Amniotic epithelial cell (primary cell): ENCODE measurements around the gene MC1R.
"Not testable (repeated sequence)": the region's sequence is repeated elsewhere in the genome, so short reads cannot be mapped to it uniquely, and the experiment has no call there.

Experiments
- DNase-seq: peaks from one replicate; pipeline ENCODE4 v3.0.0-alpha.2; 2010; ENCODE audit warnings: low read depth

MC1R gene

DNA sequence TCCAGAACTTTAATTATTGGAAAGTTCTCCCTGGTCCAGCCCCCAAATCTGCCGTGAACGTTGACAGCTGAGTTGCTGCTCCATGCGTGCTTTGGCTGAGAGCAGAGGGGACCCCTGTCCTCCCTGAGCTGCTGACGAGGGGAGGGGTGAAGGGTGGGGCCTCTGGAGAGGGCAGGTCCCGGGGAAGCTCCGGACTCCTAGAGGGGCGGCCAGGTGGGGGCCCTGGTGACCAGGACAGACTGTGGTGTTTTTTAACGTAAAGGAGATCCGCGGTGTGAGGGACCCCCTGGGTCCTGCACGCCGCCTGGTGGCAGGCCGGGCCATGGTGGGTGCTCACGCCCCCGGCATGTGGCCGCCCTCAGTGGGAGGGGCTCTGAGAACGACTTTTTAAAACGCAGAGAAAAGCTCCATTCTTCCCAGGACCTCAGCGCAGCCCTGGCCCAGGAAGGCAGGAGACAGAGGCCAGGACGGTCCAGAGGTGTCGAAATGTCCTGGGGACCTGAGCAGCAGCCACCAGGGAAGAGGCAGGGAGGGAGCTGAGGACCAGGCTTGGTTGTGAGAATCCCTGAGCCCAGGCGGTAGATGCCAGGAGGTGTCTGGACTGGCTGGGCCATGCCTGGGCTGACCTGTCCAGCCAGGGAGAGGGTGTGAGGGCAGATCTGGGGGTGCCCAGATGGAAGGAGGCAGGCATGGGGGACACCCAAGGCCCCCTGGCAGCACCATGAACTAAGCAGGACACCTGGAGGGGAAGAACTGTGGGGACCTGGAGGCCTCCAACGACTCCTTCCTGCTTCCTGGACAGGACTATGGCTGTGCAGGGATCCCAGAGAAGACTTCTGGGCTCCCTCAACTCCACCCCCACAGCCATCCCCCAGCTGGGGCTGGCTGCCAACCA lies at the start of gene MC1R:
Gene MC1R (plus strand): TSS at position 410 of the 895 bp plus-strand sequence. CDS start 397 bp downstream, at position 807.
- DNase-seq = peak; percentile 13

DNA sequence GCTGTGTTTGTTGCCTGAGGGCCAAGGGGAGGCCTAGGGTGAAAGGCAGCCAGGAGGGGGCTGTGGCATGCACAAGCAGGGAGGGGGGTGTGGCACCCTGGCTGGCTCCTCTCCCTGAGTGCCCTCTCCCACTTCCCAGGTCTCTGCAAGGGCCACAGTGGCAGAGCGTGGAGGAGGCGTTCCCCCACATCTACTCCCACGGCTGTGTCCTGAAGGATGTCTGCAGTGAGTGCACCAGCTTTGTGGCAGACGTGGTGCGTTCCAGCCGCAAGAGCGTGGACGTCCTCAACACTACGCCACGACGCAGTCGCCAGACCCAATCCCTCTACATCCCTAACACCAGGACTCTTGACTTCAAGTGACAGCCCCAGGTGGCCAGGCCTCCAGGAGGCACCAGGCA lies 48.8 kb upstream of the MC1R start:
- no peak for DNase-seq

DNA sequence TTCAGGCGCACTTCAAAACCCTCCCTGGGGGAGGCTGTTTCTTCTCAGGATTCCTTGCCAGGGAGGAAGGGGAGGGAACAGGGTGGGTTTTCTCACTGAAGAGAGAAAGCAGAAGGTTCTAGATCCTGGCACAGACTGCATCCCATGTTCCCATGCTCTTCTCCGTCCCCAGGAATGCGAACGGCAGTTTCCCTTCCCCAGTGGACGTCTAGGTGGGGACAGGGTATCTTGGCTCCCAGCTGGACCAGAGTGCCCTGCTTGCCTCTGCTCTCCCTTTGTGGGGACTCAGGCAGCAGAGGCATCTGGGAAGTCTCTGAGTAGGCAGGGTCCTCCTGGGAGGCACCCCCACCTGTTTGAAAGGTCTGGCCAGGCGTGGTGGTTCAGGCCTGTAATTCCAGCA lies 48.2 kb upstream of the MC1R start:
- no peak for DNase-seq

DNA sequence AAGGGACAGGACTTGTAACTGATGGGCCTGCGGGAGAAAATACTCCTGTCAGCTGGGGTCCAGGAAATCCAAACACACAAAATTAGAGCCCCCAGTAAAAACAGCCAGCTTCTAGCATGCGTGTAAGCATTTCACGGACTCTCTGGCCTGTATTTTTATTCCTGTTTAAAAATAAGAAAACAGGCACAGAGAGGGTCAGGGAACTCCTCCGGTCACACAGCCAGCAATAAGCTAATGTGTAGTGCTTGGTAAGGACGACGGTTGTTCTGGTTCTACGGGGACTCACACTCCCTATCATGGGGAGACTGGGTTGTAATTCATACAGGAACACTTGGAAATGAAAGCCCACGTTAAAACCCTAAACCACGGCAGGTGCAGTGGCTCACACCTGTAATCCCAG lies 46.8 kb upstream of the MC1R start:
- no peak for DNase-seq

DNA sequence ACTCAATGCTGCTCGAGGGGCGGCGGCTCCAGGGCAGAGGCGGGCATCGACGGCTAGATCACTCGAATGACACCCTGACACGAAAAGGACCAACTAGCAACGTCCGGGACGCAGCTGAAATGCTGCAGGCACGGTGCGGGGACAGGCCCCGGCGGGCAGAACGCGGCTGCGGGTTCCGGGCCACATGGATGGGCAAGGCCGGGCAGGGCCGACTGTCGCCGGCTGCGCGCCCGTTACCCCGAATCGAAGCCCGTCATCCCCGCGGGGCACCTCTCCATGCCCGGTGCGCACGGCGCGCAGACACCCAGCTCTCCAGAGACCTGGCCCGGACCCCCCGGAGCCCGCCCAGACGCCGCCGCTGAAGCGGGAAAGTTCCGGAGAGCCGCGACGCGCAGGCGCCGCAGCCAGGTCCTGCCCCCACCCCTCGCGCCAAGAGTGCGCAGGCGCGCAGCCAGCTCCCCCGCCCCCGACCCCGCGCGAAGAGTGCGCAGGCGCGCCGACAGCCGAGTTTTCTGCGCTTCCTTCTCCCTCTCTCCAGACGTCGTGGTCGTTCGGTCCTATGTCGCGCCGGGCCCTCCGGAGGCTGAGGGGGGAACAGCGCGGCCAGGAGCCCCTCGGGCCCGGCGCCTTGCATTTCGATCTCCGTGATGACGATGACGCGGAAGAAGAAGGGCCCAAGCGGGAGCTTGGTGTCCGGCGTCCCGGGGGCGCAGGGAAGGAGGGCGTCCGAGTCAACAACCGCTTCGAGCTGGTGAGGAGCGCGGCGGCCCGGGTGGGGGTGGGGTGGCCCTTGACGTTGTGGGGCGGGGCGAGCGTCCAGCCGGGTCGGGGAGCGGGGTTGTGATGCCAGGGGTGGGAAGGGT lies 45.3 kb upstream of the MC1R start, which contains the start of gene TCF25:
Gene TCF25 (plus strand): TSS at position 484 of the 863 bp plus-strand sequence. CDS start 76 bp downstream, at position 560.
- peak; percentile 51 for DNase-seq

DNA sequence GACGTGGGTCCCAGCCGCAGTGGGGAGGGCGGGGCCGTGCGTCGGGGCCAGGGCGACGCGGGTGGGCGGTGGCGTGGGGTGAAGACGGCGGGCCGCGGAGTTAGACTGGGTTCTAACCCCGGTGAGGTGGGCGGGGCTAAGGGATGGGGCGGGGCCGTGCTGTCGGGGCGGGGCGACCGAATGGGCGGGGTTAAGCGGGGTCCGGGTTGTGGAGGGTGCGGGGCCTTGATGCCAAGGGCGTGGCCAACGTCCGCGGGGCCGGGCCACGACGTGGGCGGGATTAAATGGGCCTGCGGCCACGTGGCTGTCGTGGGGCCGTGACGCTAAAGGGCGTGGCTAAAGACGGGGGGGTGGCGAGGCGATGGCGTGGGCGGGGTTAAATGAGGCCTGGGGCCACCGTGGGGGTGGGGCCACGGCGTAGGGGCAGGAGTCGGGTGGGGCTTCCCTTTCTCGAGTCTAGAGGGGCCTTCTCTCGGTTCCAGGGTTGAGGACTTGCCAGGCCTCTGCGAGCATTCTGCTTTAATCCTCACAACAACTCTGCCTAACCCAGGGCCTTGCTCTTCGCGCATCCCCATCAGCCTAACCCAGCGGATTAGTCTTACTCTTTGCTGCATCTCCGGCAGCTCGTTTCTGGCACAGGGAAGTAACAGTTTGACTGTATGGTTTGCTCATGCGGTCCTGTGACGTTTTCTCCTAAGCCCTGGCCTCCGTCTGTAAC lies 44.5 kb upstream of the MC1R start:
- DNase-seq = peak; percentile 88

DNA sequence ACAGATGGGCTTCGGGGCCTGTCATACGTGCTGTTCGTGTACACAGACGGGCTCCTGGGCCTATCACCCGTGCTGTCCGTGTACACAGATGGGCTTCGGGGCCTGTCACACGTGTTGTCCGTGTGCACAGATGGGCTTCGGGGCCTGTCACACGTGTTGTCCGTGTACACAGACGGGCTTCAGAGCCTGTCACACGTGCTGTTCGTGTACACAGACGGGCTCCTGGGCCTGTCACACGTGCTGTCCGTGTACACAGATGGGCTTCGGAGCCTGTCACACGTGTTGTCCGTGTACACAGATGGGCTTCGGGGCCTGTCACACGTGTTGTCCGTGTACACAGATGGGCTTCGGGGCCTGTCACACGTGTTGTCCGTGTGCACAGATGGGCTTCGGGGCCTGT lies 39.5 kb upstream of the MC1R start:
- not testable (repeated sequence) for DNase-seq

DNA sequence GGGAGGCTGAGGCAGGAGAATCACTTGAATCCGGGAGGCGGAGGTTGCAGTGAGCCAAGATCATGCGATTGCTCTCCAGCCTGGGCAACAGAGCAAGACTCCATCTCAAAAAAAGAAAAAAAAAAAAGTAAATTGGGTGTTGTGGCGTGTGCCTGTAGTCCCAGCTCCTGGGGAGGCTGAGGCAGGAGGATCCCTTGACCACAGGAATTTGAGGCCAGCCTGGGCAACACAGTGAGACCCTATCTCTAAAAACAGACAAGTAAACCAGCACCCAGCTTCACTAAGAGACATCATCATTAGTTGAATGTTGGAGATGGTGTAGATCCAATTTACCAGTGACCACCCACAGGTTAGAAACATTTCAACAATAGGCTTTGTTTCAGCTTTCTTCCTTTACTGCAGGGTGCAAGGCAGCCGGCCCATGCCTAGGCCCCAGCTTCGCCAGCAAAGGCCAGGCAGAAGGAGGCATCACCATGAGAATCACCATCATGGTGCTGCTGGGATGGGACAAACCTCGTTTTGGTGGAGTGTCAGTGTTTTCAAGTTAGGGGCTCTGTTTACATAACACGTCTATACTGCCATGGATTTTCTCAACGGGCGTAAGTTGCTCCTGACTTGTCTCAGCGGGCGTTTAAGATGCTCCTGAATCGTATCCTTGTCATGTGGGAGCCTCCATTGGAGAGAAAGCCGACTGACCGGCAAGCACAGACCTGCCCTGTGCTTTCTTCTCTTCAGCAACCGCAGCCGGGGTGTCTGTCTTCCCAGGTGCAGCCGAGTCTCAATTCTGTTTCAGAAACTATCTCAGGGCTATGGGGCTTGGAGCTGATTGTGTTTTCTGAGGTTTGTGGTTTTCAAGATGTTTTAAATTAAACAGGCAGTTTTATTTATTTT lies 37.9 kb upstream of the MC1R start:
- DNase-seq = no peak

DNA sequence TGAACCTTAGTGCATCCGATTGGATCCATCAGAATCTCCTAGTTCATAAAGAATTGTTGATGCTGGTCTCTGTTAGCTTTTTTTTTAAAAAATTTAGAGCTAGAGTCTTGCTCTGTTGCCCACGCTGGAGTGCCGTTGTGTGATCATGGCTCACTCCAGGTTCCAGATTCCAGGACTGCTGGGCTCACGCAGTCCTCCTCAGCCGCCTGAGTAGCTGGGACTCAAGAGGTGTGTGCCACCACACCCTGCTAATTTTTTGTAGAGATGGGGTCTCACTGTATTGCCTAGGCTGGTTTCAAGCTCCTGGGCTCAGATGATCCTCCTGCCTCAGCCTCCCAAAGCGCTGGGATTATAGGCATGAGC lies 37.3 kb upstream of the MC1R start:
- DNase-seq = no peak

DNA sequence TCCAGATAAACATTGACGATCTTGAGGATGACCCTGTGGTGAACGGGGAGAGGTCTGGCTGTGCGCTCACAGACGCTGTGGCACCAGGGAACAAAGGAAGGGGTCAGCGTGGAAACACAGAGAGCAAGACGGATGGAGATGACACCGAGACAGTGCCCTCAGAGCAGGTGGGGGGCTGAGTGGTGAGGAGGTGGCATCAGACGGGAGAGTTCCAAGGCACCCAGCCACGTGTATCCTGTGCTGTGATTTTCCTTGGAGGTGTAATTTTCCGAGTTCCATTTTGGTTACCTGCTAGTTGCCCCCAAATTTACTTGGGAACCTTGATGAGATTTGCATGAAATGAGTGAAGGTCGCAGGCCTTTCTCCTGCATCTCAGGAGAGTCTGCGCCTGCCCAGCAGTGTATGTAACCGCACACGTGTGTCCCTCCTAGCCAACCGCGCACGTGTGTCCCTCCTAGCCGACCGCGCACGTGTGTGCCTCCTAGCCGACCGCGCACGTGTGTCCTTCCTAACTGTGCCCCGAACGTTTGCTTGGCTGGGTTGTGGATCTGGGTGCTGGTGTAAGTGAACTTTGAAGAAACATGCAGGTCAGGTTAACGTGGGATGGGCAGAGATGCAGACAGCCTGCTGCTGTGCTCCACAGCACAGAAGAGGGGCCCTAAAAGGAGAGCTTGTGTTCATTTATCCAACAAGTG lies 35.2 kb upstream of the MC1R start:
- no peak for DNase-seq

DNA sequence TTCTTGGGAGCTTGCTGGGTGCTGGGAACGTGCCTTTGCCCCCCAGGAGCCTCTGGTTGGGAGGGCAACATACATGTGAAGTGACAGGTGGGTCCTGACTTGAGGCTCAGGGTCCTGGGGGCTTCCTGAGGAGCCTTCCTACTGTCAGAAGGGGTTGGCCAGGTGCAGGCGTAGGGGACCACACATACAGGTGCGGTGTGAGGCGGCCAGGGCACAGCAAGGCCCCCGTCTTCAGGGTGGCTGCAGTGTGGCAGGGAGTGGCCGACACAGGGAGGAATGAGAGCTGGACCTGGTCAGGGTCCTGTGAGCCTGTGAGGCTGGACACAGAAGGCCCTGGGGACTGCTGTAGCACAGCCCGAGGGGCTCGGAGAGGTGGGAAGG lies 34.6 kb upstream of the MC1R start:
- DNase-seq = no peak

DNA sequence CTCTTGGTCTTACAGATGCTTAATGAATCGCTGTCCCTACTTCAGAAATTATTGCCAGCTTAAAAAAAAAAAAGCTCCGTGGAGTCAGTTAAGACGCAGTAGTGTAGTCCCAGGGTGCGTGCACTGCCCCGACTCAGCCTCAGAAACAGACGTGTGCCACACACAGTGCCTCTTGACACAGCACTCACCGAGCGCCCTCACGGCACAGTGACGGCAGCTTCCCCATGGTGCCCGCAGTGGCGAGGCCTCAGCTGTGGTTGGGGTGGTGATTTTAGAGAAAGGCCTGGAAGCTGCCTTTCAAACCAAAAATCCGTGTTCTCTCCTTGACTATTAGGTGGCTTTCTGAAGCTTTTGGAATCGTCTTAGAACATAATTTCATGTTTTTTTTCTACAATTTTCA lies 31.4 kb upstream of the MC1R start:
- DNase-seq = no peak

DNA sequence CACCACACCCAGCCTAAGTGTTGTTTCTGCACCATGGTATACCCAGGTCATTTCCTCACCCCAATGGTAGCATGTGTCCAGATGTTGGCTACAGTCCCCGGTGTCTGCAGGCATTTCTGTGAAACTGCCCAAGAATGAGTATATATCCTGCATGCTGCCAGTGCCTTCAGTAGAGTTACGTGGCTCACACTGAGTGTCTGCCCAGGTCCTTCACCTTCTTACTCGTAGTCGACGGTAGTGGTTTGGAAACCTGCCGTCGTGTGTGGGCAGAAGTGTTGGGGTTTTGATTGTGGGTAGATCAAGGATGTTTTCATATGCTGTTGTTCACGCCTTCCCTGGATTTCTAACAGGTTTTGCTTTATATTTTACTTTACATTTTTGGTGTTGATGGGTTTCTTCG lies 28.5 kb upstream of the MC1R start:
- DNase-seq = no peak

DNA sequence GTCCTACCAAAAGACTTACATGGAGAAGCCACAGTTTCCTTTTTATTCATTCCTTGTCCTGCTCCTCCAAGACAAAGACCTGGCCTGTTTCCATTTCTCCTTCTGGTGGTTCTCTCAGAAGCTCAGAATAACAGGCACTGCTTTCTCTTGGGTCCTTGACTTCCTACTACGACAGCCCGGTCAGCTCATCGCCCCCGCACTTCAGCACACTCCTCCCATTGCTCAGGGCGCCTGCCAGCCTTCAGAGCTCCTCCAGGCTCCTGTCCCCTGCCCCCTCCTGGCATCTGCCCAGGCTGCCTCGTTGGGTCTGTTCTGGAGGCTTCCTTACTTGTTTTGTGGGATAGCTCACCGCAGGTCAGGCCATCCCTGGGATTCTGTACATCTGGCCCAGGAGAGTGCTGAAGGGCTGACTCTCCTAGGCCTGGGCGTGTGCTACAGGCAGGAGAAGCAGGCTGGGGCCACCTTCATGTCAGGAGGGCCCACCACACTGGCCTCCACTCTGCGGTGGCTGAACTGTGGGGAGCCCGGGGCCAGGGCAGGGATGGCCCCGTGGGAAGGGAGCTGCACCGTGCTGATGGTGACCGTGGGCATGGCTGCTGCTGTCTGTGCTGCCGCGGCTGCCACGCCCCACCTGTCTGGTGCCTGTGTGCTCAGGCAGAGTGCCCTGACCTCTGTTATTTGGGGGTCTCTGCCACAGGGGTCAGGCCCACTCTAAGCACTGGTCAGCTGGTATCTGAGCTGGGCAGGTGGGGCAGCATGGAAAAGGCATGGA lies 27.6 kb upstream of the MC1R start:
- DNase-seq = no peak

DNA sequence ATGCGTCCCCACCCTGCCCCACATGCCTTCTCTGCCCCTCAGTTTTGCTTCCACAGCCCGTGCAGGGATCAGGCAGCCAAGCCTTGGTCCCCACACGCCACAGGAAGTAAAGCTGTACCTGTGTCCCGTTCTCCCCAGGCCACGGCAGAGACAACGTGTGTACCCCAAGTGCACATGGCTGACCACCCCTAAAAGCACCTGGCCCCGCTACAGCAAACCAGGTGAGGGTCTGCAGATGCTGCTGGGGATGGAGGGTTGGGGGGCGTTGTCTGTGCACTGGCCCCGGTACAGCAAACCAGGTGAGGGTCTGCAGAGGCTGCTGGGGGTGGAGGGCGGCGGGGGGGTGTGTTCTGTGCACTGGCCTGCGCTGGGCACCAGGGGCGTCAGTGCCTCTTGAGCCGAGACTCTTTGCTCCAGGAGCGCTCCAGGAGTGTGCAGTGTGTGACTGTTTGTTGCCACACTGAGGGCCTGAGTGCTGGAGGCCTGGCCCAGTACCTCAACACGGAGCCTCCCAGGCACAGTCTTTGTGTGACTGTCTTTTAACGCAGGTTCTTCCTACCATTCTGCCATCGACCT lies 26.5 kb upstream of the MC1R start:
- no peak for DNase-seq

DNA sequence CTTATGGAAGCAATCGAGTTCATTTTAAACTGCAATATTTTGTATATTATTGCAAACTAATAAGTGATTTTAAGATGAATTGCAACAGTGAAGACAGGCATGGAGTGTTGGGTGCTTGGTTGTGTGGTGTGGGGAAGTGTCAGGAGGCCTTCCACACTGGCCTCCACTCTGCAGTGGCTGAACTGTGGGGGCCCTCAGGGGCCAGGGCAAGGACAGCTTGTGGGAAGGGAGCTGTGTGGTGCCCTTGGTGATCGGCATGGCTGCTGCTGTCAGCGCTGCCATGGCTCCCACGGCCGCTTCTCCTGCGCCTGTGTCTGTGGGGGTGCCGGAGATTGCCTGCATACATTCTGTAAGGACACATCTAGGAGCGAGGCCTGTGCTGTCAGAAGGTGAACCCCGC lies 26.0 kb upstream of the MC1R start:
- DNase-seq = no peak

DNA sequence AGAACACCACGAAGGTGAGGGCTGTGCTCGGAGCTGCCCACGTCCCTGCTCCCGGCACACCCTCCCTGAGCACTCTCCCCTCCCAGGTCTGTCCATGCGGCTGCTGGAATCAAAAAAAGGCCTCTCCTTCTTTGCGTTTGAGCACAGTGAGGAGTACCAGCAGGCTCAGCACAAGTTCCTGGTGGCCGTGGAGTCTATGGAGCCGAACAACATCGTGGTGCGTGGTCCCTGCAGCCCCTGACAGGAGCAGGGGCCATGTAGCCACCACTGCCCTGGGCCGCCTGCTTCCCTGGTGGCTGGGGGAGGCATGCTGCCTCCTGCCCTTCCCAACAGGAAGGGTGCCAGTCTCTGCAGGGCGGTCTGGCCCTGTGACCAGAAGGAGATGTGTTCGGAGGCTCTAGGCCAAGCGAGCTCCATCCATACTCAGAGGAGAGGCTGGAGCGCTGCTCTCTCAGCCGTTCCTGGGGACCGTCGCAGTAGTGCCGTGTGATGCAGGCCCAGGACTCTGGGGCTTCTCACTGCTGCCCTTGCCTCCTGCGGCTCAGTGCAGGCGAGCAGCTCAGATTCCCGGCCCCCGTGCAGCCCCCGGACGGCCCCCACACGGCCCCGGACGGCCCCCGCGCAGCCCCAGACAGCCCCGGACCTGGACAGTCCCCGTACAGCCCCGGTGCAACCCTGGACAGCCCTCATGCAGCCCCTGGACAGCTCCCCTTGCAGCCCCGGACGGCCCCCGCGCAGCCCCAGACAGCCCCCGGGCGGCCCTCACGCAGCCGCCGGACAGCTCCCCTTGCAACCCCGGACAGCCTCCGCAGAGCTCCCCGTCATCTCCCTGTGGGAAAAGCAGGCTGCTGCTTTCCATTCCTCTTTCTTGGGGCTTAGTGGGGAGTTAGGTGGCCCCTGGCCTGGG lies 24.8 kb upstream of the MC1R start:
- DNase-seq = no peak

DNA sequence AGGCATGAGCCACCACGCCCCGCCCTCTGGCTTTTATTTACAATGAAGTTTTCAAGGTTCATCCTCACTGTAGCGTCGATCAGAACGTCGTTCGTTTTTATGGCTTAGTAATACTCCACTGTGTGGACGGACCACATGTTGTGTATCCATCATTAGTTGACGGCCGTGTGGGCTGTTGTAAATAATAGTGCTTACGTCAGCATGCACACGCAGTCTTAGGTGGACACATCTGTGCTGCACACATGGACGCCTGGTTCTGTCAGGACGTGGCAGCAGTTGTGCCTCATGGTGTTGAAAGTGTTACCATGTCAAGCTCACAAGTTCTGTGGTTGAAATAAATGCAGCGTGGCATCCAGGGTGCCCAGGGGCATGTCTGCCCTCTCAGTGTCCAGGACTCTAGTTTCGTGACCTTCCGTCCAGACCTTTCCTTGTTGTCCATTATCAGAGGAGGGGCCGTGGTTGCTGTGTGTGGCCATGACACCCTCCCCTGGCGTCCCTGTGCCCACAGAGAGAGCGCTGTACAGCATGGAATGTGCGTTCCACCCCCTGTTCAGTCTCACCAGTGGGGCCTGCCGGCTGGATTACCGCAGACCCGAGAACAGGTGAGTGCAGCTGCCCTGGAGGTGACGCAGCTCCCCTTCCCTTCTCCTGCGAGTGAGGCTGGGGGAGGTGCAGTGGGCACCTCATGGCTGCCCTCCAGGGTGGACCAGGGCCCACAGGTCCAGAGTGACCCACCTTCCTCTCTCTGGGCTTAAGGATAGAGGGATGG lies 23.0 kb upstream of the MC1R start:
- no peak for DNase-seq
